ENCODE data around the gene UNC93A.
"Not testable (repeated sequence)": the region's sequence is repeated elsewhere in the genome, so short reads cannot be mapped to it uniquely, and the experiment has no call there.

Gene UNC93A

DNA sequence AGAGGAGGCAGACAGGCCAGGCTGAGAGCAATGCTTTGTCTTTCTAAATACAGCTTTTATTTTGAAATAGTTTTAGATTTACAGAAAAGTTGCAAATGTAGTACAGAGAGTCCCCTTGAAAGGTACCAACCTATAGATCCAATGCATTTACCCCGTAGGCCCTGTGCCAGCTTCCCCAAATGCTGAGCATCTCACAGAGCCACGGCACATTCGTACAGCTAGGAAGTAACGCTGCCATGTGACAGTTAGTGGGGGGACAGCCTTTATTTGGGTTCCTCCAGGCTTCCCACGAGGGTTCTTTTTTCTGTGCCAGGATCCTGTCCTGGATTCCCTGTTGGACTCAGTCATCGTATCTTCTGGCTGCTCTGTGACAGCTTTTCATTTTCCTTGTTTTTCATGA is 20.6 kb downstream of the UNC93A start:
- not testable (repeated sequence) for DNase-seq

DNA sequence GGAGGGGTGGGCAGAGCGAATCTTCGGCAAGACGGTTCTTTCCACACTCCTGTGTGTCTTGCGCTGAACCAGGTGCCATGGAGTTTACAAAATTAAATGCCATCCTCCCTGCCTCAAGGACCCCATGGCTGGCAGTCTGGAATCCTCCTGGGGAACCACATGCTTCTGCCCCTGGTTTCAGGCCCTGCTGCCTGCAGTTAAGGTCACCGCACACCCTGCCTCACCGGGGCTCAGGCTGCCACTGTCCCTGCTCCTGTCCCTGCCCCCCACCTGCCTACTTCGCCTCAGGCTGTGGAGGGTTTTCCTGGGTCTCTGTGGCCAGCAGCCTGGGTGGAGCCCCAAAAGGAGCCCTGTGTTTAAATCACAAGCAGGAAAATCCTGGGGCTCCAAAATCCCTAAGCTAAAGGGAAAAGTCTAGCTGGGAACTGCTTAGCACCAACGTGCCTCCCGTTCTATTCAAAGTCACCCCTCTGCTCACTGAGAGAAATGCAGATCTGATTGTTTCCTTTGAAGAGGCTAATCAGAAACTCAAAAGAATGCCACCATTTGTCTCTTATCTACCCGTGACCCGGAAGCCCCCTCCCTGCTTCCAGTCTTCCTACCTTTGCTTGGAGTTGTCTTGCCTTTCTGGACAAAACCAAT is 23.2 kb downstream of the UNC93A start:
- DNase-seq, result no peak

DNA sequence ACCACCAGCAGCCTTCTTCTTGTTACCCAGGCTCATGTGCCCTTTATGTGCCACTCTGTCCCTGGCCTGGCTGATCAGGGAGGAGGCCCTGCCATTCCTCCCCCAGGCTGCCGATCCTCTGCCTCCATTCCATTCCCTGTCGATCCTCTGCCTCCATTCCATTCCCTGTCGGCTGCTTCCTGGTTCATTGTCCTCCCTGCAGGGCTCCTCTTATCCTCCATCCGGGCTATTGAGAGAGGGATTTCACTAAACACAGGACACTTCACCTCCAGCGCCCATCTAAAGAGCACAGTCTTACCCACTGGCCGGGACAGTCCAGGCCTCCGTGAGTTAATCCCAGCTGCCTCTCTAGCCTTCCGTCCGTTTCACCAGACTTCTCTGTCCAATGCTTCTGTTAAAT is 26.1 kb downstream of the UNC93A start:
- no peak for DNase-seq

DNA sequence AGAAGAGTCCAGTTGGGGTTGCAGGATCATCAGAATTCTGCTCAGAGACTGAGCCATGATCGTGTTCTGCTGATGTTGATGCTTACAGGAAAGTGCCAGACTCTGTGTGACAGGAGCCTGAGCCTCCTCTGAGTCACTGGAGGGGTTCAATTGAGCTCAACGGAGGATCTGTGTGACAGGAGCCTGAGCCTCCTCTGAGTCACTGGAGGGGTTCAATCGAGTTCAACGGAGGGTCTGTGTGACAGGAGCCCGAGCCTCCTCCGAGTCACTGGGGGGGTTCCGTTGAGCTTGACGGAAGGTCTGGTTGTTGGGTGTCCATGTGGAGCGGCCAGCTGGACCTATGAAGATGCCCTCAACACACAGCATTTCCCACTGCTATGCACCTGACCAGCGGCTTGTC is 27.2 kb downstream of the UNC93A start:
- DNase-seq, result peak; percentile 5

DNA sequence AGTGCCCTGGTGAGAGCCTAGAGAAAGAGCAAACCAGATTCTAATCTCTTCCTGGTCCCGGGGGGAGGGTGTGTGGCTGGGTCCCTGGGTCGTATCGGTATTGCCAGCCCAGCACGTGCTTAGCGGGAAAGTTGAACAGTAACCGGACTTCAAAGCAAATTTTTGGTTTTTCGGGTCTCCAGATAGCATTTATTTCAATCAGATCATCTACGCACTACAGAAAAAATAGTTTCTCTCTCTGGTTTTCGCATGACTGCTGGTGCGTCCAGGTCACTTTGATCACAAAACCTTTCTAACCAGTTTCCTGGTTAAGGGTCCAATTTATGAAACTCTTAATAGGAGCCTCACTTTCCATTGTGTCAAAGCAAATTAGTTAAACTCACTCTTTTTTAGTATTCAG is 27.7 kb downstream of the UNC93A start:
- DNase-seq, result not testable (repeated sequence)

DNA sequence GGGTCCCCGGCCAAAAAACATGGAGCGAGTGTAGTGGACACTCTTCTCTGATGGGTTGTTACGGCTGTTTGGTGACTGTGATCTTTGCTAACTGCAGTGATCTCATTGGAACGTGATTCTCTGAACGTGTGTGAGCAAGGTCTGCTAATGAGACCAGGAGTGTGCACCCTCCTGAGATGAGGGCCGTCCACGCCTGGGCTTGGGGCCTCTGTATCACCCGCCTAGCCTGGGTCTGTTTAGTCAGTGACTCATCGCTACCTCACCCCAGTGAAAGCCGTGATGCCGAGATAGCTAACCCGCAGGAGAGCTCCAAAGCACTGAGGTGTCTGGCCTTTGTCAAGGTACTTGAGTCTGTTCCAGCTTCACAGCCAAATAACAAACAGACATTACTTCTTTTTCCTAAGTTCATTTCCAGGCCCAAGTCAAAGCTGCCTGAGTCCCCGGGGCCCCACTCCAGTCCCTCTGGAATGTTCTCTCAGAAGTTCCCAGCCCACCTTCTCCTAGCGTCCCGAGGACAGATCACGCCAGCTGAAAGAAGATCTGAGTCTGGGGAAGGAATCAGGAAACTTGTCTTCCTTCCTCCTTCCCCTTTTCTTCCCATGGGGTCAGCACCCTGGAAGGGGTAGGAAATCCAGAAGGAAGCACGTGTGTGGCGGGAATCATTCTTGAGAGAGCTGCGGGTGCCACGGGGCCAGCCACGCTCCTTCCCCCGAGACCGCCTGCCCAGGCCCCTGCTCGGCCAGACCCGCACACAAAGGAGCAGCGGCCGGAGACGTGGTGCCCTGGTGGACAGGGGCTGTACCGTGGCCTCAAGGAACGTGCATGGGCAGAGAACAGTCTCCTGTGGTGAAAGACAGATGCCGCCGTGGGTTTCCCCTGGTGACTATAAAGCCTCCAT is 29.0 kb downstream of the UNC93A start:
- peak; percentile 10 for DNase-seq

DNA sequence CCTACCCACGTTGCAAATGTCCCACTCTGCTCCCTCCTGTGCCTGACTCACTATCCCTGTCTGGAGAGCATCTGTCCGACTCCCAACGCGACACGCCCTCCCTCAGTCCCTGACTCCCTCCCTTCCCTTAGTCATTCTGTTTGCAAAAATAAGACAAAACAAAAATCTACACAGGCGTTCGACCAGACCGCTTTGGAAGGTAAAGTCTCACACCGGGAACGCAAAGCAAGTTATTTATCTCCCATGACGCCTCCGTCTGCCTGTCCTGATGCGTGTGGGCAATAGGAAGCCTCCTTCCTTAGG is 29.6 kb downstream of the UNC93A start:
- DNase-seq, result not testable (repeated sequence)

DNA sequence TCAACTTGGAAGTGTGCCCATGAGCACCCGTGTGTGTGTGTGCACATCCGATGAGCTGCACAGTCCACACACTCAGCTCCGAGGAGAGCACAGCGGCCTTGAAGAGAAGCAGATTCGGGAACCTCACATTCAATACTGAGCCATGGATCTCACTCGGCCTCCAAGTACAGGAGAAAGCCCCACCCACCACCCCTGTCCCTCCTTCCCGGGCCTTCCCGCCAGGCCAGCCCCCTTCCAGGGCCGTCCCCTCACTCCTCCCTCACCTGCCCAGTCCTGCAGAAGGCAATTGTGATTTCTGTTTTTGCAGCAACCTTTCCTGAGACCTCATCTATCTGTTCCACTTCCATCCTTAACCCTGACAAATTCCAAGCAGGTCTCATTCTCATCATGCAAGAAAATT is 30.1 kb downstream of the UNC93A start:
- not testable (repeated sequence) for DNase-seq

DNA sequence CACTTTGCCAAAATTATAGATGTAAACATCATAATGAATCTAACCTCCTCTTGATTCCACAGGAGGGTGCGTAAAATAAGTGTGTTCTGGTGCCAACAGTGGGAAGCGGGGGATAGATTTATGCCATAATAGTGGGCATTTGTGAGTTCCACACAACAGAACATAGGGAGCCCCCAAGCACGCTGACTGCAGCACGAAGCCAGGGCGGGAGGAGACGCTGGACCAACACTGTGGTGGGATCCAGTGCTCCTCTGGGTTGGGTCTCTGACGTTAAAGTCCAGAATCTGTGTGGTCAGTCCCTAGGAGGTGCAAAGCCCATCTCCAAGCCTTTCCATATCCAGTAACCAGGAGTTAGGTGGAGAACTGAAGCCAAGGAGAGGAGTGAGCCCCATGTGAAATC is 32.0 kb downstream of the UNC93A start:
- no peak for DNase-seq

DNA sequence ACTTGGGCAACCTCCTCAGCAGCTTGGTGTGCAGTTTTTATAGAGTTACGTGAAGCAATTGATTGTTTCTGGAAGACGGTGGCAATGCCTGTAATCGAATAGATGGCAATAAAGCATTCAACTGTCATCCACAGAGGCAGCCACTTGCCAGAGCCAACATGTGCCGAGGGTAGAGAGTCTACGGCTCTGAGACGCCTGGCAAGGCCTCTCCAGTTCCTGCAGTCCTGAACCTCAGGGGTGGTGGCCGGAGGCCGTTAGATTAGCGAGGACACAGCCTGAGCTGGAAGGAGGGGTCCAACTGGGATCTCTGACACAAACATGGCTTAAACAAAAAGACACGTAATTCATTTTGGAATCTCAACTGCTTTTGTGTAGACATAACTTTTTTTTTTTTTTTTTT is 33.0 kb downstream of the UNC93A start:
- DNase-seq, result no peak

DNA sequence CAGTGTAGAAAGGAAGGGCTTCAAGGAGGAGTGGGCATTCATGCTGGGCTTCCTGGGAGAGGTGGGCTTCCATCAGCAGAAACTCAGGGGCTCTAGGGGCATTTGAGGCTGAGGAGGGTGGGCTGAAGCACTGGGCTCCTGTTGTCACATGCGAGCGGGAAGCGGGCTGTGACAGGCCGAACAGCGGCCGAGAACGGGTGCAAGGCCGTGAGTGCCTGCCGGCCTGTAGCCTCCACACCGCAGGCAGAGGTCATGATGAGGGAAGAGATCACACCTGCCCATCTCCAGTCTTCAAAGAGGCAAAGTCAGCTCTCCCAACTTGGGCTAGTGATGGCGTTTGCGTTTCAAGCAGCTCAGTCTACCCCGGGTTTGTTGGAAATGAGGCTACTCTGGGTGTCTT is 34.7 kb downstream of the UNC93A start:
- DNase-seq, result no peak

DNA sequence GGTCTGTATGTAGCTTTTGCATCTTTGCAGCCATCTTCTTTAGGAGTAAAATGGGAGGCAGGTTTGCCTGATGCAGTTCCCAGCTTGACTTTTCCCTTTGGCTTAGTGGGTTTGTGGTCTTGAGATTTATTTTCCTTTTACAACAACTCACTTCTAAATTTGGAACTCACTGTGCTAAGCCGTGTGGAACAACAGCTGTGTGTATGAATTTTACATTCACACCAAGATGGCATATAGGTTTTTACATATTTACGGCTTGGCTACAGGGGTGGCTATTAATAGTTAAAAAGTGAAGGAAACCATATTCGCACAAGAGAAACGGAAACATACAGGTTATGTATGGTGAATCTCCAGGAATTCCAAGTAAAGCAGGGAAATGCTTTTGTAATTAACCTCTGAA is 36.3 kb downstream of the UNC93A start:
- no peak for DNase-seq

DNA sequence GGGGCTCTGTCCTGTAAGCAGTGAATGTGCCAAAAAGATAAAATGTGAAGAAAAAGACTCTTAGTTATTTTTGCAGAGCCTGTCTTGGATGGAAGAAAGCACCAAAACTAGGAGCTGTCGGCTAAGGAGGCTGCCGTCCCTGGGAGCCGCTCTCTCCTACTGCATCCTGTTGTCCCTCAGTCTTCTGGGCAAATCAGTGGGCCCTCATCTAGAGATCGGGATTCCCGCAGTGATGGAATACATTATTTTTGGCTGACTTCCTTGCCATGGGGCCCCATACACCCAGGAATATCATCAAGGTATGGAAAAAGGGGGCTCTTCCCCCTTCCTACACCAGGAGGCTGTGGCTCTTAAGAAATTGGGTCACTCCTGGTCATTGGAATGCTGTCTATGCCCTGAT is 37.0 kb downstream of the UNC93A start:
- DNase-seq, result no peak

DNA sequence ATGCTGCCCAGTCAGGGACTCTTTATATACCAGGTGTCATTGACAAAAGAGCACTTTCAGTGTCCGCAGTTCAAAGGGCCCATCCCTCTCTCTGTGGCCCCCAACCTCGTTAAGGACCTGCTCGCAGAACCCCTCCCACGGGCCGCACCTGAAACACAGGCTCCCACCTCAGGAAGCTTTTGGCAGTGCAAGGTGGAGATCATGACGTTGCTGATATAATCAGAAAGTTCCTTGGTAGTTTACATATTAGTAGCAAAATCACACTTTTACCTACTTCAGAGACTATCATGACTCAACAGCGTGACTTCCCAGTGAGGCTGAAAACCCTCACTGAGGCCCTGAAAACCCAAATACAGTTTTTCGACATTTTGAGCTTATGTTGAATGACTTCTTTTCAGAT is 37.9 kb downstream of the UNC93A start:
- DNase-seq, result no peak

DNA sequence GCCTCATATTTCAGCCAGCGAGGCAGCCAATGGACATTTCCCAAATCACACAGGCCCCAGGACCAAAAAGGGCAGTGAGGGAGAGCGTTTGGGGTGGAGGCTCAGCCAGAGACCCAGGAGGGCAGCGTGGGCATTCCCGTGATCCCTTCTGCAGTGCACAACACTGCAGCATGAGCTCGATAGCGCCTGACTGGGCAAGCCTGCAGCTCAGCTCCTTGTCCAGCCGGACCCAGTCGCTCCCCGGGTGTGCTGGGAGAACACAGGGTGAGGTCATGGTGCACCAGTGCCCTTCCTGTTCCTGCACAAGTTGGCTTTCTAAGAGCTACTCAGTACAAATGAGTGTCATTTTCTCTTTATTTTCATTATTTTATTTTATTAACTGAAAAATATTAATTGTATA is 39.6 kb downstream of the UNC93A start:
- DNase-seq, result no peak

DNA sequence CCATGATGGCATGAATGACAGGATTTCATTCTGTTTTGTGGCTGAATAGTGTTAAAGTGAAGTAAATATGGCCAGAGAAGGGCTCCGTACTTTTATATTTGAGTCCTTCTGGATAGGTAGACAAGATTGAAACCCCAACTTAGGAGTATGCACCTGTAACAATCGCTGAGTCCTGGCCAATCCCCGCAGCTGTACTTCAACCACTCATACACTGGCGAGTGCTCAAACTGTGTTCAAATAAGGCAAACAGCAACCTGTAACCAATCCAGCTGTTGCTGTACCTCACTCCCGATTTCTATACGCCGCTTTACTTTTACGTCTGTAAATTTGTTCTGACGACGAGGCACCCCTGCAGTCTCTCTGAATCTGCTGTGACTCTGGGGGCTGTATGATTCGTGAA is 40.5 kb downstream of the UNC93A start:
- DNase-seq, result no peak

DNA sequence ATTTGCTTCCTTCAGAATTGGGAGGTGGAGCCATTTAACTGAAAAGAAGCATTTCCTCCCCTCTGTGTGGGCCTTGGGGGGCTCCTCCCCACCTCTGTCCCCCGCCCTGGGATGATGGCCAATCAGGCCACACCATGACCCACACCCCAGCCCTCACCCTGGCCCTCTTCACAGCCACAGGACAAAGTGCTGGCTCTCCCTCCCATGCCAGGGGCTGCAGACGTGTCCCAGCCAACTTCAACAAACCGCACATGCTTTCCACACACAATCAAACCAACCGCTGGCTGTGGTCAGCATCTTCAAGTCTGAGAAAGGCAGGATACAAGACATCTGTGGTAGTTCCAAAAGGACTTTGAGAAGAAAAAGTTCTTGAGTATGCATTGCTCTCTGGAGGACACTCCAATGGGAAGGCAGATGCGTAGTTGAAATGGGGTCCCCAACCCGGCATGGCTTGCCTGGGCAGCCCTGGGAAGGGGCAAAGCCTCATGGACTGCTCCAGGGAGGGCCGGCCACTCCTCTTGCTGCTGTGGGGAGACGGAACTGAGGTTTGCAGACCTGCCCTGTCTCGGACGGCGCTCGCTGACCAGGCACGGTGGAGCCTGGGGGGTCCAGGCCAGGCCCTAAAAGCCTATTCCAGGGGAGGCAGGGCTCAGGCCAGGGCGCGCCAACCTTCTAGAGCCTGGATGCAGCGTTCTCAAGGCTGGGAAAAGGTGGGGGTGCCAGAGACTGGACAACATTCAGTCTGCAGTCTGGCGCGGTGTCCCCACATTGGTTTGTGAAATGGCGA is 45.9 kb downstream of the UNC93A start:
- DNase-seq, result no peak

DNA sequence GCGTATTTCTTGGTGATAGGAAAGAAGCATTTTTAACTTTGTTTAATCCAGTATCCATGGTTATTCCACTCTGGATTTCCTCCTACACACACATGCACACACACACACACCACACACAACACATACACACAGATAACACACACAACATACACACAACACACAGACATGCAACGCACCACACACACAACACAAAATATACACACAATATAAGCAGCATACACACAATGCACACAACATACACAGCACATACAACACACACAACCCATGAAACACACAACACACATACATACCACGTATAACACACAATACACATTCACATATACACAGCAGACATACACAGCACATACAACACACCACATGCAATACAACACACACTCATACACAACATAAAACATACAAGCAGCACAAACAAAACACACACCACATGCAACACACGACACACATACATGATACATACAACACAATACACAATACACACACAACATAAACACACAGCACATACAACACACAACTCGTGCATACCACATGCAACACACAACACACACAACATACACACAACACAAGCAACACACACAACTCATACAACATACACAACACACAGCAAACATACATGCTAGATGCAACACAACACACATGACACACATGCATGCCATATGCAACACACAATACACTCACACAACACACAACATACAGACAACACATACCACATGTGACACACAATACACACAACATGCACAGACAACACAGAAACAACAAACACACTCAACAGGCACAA is 46.7 kb downstream of the UNC93A start:
- no peak for DNase-seq

DNA sequence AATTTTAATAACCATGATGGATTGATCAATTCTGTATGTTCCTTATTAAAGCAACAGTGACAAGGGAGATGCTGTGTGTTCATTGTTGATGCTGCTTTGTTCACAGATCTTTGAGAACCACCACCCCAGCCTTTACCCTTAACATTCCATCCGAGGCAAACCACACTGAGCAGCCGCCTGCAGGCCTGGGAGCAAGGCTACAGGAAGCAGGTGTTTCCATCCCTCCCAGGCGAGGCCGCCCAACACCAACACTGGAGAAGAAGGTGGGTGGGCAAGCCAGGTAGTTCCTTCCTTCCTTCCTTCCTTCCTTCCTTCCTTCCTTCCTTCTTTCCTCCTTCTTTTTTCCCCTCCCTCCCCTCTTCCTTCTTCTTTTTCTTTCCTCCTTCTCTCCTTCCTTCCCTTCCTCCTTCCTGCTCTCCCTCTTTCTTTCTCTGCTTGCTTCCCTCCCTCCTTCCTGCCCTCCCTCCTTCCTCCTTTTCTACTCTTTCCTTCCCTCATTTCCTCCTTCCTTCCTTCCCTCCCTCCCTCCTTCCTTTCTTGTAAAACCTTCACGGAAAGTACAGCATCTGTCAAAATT is 47.5 kb downstream of the UNC93A start:
- no peak for DNase-seq

DNA sequence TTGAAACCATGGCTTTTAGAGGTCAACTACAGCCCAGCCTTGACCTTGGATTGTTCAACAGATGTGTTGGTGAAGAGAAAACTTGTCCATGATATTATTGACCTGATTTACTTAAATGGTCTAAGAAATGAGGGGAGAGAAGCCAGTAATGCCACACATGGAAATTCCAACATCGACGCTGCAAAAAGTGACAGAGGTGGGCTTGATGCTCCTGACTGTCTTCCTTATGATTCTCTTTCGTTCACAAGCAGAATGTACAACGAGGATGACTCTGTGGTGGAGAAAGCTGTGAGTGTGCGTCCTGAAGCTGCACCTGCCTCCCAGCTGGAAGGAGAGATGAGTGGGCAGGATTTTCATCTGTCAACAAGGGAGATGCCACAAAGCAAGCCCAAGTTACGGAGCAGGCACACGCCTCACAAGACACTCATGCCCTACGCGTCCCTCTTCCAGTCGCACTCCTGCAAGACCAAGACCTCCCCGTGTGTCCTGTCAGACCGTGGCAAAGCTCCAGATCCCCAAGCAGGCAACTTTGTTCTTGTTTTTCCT is 50.0 kb downstream of the UNC93A start:
- DNase-seq, result no peak

DNA sequence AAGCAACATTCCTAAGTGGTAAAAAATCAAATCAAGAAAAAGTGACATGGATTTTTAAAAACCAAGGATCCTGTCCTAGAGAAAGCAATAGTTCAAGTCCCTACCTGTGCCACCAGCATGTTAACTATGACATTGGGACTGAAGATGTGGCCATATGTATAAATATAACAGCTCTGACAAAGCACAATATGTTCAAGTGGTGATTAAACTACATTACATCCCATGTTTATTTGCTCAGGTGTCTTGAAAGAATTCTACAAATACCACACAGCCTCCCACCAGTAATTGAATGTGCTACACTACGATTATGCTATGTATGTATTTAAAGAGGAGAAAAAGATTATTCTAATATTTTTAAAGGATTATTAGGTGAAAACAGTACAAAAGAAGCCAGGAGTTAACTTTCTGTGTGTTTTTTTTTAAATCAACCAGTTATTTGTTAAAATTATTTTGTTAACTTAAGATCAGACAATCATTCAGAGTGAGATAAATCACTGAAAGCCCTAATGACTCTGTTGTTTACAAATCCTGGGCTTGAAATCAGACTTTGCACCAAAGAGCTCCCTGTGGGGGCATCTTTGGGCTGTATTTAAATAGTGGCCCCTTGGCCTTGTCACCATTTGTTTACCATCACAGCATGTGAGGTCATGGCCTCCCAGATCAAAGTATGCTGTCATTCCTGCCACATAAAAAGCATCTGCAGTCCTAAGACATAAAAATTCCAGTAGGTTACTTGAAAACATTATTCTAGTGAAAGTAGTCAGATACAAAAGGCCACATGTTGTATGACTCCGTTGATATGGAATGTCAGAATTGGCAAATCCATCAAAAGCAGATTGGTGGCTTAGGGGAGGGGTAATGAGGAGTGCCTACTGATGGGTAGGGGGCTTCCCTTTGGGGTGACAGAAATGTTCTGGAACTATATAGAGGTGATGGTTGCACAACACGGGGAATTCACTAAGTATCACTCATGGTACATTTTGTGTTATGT is 50.8 kb downstream of the UNC93A start:
- DNase-seq, result no peak
